Activated naive CD8-positive, alpha-beta T cell treated with anti-CD3 and anti-CD28 coated beads, Interleukin-2, amount 50 U/mL, for 16 hours (primary cell): Measurements from ENCODE around the gene CCDC74A.
"Not testable (repeated sequence)": the region's sequence is repeated elsewhere in the genome, so short reads cannot be mapped to it uniquely, and the experiment has no call there.

Experiments used
- DNase-seq: peaks from one replicate; pipeline ENCODE4 v3.0.0-alpha.2; 2020; ENCODE audit warnings: low read depth, low spot score

Gene CCDC74A

GRCh38 chr2:131528981-131529863, 1.5 kb downstream of the CCDC74A start:
- DNase-seq = not testable (repeated sequence)

DNA sequence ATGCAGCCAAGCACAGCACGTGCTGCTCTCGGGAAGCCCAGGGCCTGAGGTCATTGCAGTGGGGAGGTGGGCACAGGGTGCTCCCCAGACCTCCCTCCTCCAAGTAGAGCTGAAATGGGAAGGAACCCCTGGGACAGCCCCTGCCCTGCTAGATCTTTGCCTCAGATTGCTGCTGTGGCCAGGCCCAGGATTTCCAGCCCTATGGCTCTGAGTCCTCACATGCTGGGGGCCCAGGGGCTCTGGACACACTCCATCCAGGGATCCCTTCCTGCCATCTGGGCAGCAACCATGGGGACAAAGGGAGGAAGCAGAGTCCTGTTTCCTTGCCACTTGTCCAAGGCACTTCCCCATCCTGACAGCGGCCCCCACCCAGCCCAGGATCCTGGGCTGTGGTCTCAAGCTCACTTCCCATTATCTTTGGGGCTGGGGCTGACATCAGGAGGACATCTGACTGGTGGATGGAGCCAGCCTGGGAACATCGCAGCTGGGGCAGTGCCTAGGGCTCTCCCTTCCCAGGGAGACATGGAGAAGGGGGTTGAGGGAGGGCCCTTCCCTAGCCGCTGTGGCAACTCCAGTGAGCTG, 2.3 kb downstream of the CCDC74A start:
- not testable (repeated sequence) for DNase-seq

- not testable (repeated sequence) for DNase-seq
These were observed 3.1 kb downstream of the CCDC74A start for GRCh38 chr2:131530626-131531344.

GRCh38 chr2:131531547-131532185, 4.0 kb downstream of the CCDC74A start:
- not testable (repeated sequence) for DNase-seq

GRCh38 chr2:131532723-131533608, 5.3 kb downstream of the CCDC74A start:
- not testable (repeated sequence) for DNase-seq

DNA sequence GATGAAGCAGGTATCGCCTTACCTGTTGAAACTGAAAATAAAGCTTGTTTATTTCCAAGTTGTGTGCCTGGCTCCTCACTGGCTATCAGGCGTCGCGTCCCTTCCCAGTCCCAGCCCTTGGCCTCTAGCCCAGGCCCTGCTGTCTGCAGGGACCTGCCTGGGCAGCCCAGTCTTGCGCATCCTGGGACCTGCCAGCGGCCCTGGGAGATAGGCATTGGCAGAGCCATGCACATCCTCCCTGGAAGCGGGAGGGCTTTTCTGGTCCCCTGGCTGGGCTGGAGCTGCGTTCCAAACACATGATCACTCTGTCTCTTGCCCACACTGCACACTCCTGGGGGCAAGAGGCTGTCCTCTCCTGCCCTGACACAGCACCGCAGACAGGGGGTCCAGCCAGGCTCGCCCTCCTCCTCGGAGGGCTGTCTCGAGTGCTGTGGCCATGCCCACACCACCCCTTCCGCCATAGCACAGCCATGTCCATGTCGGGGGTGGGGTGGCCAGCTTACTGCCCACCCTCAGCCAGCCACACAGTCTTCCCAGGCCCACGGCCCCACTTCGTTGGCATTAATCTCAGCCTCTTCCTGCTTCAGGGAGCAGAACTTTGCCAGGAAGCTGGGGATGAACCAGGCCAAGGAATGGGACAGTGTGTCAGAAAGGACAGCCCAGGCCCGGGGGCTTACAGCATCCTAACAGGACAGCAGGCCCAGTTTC, 6.1 kb downstream of the CCDC74A start:
- not testable (repeated sequence) for DNase-seq

DNA sequence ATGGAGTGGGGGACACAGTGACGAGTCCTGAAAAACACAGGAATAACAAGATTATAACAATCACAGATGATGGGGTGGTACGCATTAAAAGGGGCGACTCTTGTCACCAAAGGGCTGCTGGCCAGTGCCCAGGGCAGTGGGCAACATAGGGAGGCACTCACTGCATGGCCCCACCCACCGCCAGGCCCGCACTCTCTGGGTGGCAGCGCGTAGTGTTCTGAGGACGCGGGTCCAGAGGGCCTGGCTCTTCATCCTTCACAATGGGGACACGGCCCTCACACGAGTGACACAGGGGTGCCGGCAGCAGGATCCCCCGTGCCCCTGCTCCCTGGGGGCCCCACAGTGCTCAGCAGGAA, 6.6 kb downstream of the CCDC74A start:
- not testable (repeated sequence) for DNase-seq

DNA sequence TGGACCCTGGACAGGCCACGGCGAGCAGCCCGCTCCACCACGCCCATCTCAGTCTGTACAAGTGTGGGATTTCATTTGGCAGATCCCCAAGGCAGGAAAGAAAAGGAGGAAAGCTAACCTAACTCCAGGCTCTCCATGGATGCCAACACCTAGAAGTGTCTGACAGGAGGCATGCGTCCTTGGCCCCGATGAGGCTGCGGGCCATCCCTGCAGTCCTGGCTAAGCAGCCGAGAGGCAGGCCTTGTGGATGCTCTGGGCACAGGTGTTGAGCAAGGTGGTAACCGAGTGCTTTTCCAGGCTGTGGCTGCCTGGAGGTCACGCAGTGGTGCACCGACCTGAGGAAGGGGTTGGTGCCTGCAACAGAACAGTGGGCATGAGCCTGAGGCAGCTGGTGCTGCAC, 7.3 kb downstream of the CCDC74A start:
- DNase-seq = not testable (repeated sequence)

- no peak for DNase-seq
These were observed 7.8 kb downstream of the CCDC74A start for GRCh38 chr2:131535526-131535925.

DNA sequence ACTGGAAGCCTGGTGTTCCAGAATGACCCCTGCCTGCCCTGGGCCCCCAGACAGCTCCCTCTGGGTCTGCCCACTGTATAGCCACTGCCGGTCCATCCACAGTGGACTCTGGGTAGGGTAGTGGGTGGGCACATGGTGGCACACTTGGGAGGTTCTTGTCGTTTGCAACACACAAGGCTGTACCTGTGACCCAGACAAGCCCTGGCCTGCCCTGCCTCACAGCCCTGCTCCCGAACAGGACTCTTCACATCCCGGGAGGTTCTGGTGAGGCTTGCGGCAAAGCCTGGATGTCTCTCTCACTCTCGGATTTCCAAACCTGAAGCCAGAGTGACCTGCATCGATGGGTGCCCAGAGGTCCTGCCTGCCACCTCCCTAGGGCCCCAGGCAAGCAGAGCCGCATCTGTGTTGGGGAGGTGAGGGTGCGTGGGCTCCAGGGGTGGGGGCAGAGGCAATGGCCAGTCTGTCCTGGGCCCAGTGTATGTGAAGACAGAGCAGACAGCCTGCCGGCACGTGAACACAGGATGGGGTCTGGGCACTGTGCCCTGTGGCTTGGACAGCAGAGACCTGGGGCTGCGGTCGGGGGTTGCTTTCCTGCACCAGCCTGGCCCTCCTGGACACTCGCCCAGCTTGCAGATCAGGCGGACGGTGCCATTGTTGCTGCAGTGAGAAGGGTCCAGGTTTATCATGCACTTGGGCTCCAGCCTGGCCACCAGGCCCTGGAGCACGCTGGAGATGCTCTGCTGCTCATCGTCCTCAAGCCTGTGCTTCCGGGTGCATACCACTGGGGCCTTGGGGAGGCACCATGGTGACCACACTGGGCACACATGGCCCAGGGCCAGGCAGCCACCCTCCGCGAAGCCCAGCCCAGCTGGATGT, 8.5 kb downstream of the CCDC74A start:
- not testable (repeated sequence) for DNase-seq

DNA sequence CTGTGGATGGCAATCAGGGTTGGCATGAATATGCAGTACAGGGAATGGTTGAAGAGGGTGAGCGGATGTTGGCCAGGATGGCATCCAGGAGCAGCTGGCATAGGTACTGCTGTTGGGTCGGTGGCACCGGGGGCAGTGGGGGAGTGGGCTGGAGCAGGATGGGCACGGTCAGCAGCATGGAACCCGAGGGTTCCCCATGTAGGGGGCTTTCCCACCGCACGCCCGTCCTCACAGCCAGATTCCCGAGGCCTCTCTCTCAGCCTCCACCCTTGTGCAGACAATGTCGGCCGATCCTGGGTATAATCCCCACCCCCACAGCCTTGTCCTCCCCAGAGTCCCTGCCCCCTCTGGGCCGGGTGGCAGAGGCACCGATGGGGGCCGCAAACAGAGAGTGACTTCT, 9.2 kb downstream of the CCDC74A start:
- not testable (repeated sequence) for DNase-seq

GRCh38 chr2:131538856-131539255, 11.2 kb downstream of the CCDC74A start:
- not testable (repeated sequence) for DNase-seq

DNA sequence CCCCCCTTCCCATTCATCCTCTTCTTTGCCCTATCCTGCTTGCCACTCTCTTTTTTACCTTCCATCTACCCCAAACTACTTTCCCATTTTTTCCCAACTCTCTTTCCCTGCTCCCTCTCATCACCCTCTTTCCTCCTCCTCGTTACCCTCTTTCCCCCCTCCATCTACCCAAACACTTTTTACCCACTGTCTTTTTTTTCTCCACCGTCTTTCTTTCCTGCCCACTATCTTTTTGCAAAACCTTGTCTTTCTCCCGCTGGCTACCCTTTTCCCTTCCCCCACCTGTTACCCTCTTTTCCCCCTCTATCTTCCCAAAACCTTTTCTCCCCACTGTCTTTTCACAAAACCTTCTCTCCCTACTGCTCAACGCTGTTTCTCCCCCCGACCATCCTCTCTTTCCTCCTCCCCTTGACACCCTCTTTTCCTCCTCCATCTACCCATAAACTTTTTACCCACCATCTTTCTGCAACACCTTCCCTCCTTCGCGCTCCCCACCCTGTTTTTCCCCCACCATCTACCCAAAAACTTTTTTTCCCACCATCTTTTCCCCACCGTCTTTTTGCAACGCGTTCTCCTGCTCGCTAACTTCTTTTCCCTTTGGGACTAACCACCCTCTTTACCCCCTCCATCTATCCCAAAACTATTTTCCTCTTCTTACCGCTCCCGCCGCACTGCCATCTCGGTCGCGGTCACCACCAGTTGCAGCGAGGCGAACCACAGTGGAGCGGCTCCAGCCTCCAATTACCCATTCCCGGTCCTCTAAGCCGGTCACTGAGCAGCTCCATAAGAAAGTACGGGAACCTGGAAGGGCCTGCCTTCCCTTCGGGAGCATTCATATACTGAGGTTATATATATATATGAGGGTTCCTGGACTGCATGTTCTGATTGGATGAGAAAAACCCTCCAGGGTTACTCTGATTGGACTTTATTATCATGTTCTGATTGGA, 15.0 kb downstream of the CCDC74A start:
- DNase-seq = no peak

DNA sequence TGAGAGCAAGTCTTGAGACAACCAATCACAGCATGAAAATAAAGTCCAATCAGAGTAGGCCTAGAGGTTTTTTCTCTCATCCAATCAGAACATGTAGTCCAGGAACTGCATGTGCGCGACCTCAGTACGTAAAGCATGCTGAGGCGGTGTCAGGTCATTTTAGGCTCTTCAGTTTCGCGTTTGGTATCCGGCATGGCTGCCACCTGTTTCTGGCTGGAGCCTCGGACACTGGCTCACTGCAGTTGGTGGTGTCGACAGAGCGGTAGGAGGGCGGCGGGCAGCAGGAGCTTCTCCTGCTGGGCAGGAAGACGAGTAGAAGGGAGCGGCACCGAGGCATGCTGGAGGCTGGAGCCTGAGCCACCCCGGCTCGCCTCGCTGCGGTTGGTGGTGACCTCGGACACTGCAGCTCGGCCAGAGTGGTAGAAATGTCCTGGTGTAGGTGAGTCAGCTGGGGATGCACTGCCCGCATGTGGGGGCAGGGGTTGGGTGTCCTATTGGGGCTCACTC, 15.8 kb downstream of the CCDC74A start:
- DNase-seq = no peak

DNA sequence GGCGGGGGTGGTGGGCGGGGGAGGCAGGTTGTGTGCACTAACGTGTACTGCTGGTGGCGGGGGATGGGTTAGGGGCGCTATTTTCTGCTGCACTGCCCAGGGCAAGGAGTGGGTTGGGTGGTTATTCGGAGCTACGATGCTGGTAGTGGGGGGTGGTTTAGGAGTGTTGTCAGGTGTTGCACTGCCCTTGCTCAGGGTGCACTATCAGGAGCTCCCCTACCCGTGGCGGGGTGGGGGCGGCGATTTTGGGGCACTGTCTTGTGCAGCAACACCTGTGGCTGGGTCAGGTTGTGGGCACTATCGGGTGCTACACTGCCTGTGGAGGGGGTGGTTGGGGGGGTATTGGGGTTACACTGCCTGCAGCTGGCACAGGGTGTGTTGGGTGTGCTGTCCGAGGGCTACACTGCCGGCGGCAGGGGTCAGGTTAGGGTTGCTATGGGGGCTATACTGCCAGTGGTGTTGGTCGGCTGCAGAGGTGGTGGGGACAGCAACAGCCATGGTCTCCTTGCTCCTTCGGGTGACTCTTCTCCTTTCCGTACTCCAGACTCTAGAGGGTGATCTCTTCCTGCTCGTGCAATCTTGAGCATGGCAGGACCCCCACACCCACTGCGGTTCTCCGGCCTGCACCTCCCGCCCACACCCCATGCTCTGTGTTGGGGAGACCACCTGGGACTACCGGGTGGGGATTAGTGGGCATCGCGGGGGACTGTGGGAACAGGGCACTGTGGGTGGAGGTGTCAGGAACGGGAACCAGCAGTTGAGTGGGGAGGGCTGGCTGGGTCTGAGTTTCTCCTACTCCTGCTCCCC, 16.5 kb downstream of the CCDC74A start:
- DNase-seq = not testable (repeated sequence)

GRCh38 chr2:131544813-131545165, 17.1 kb downstream of the CCDC74A start:
- DNase-seq = not testable (repeated sequence)

GRCh38 chr2:131552871-131553270, 25.2 kb downstream of the CCDC74A start:
- DNase-seq = no peak
